ENCODE measurements around the gene ENTREP3. TPM values are rescaled to one million over a fixed set of nuclear protein-coding genes. Genes with fewer than 3 reads are reported as not detected.
A peak's percentile ranks its signal among the peaks of the same experiment; 100 is the strongest.
"Not testable (repeated sequence)": the region's sequence is repeated elsewhere in the genome, so short reads cannot be mapped to it uniquely, and the experiment has no call there.

Gene ENTREP3
- total RNA-seq (2014; rRNA removed; shearing (Covaris generic)) = 9.4 and 14.7 TPM in 2 replicates

GRCh38 chr1:155255243-155256007 is at the start of gene ENTREP3:
ENTREP3 (minus strand) TSS chr1:155255483; CDS start chr1:155254877, 606 bp downstream.
- peaks cover 14% of the 10 kb centered on the region for H3K27me3 ChIP-seq (ENCODE audit: control insufficient read depth, insufficient read depth, low read length)
- H3K4me3 ChIP-seq (ENCODE audit: insufficient read depth, low read depth, low read length) = peak within 1 kb of the TSS; percentile 87
- no peaks in the 10 kb centered on the region; the same call in 1 of the 2 replicates for H3K36me3 ChIP-seq (replicated peaks; ENCODE audit: control insufficient read depth, insufficient read depth, low read length)
- DNase-seq = peak; percentile 99

GRCh38 chr1:155304558-155305063 is 49.3 kb upstream of the ENTREP3 start:
- Histone ChIP-seq H3K27me3 (ENCODE audit: control insufficient read depth, insufficient read depth, low read length) (peaks cover 3% of the 10 kb centered on the region; the same call in 1 of the 2 replicates), H3K4me3 (ENCODE audit: insufficient read depth, low read depth, low read length) (no peak overlapping the region), H3K36me3 (replicated peaks; ENCODE audit: control insufficient read depth, insufficient read depth, low read length) (no peaks in the 10 kb centered on the region)
- DNase-seq = no peak

GRCh38 chr1:155301342-155301841 is 46.1 kb upstream of the ENTREP3 start, which contains the start of gene PKLR:
PKLR (minus strand) TSS chr1:155301438; CDS start chr1:155301395, 43 bp downstream.
- Histone ChIP-seq H3K36me3 (replicated peaks; ENCODE audit: control insufficient read depth, insufficient read depth, low read length) (no peaks in the 10 kb centered on the region), H3K4me3 (ENCODE audit: insufficient read depth, low read depth, low read length) (no peak within 1 kb of the TSS), H3K27me3 (ENCODE audit: control insufficient read depth, insufficient read depth, low read length) (peaks cover 6% of the 10 kb centered on the region; the same call in 1 of the 2 replicates)
- no peak for DNase-seq

- peaks cover 9% of the 10 kb centered on the region; the same call in 1 of the 2 replicates for H3K27me3 ChIP-seq (ENCODE audit: control insufficient read depth, insufficient read depth, low read length)
- H3K36me3 ChIP-seq (replicated peaks; ENCODE audit: control insufficient read depth, insufficient read depth, low read length) = no peaks in the 10 kb centered on the region
- no peak overlapping the region for H3K4me3 ChIP-seq (ENCODE audit: insufficient read depth, low read depth, low read length)
- DNase-seq = no peak
These were observed 45.5 kb upstream of the ENTREP3 start for GRCh38 chr1:155300553-155301329.

- Histone ChIP-seq H3K27me3 (ENCODE audit: control insufficient read depth, insufficient read depth, low read length) (peaks cover 16% of the 10 kb centered on the region), H3K36me3 (replicated peaks; ENCODE audit: control insufficient read depth, insufficient read depth, low read length) (no peaks in the 10 kb centered on the region), H3K4me3 (ENCODE audit: insufficient read depth, low read depth, low read length) (no peak overlapping the region)
- DNase-seq = no peak
These were observed 44.7 kb upstream of the ENTREP3 start for GRCh38 chr1:155300024-155300423.

GRCh38 chr1:155297384-155297783 is 42.1 kb upstream of the ENTREP3 start:
- DNase-seq = no peak
- peaks cover 38% of the 10 kb centered on the region for H3K27me3 ChIP-seq (ENCODE audit: control insufficient read depth, insufficient read depth, low read length)
- no peak overlapping the region for H3K4me3 ChIP-seq (ENCODE audit: insufficient read depth, low read depth, low read length)

GRCh38 chr1:155296661-155297060 is 41.4 kb upstream of the ENTREP3 start:
- no peak for DNase-seq
- Histone ChIP-seq H3K36me3 (replicated peaks; ENCODE audit: control insufficient read depth, insufficient read depth, low read length) (no peaks in the 10 kb centered on the region), H3K4me3 (ENCODE audit: insufficient read depth, low read depth, low read length) (no peak overlapping the region), H3K27me3 (ENCODE audit: control insufficient read depth, insufficient read depth, low read length) (peaks cover 38% of the 10 kb centered on the region)

More at GRCh38 chr1:155297384-155297783, 42.1 kb upstream of the ENTREP3 start:
- H3K36me3 ChIP-seq (replicated peaks; ENCODE audit: control insufficient read depth, insufficient read depth, low read length) = no peaks in the 10 kb centered on the region

GRCh38 chr1:155295942-155296267 is 40.6 kb upstream of the ENTREP3 start:
- peak overlapping the region; percentile 77 for H3K4me3 ChIP-seq (ENCODE audit: insufficient read depth, low read depth, low read length)
- no peak for DNase-seq
- peaks cover 36% of the 10 kb centered on the region for H3K27me3 ChIP-seq (ENCODE audit: control insufficient read depth, insufficient read depth, low read length)
- H3K36me3 ChIP-seq (replicated peaks; ENCODE audit: control insufficient read depth, insufficient read depth, low read length) = no peaks in the 10 kb centered on the region

- Histone ChIP-seq H3K4me3 (ENCODE audit: insufficient read depth, low read depth, low read length) (peak overlapping the region; percentile 77), H3K27me3 (ENCODE audit: control insufficient read depth, insufficient read depth, low read length) (peaks cover 36% of the 10 kb centered on the region), H3K36me3 (replicated peaks; ENCODE audit: control insufficient read depth, insufficient read depth, low read length) (no peaks in the 10 kb centered on the region)
- peak; percentile 80 for DNase-seq
These were observed 40.1 kb upstream of the ENTREP3 start for GRCh38 chr1:155295183-155295941.

GRCh38 chr1:155294520-155295182 is 39.4 kb upstream of the ENTREP3 start:
- peak; percentile 72 for DNase-seq
- peaks cover 36% of the 10 kb centered on the region for H3K27me3 ChIP-seq (ENCODE audit: control insufficient read depth, insufficient read depth, low read length)
- no peaks in the 10 kb centered on the region for H3K36me3 ChIP-seq (replicated peaks; ENCODE audit: control insufficient read depth, insufficient read depth, low read length)
- H3K4me3 ChIP-seq (ENCODE audit: insufficient read depth, low read depth, low read length) = peak overlapping the region; percentile 77

- H3K27me3 ChIP-seq (ENCODE audit: control insufficient read depth, insufficient read depth, low read length) = peaks cover 36% of the 10 kb centered on the region
- no peak for DNase-seq
- H3K4me3 ChIP-seq (ENCODE audit: insufficient read depth, low read depth, low read length) = no peak overlapping the region
- no peaks in the 10 kb centered on the region for H3K36me3 ChIP-seq (replicated peaks; ENCODE audit: control insufficient read depth, insufficient read depth, low read length)
These were observed 37.9 kb upstream of the ENTREP3 start for GRCh38 chr1:155293086-155293749.

GRCh38 chr1:155291006-155291405 is 35.7 kb upstream of the ENTREP3 start:
- DNase-seq; H3K4me3 ChIP-seq (ENCODE audit: insufficient read depth, low read depth, low read length): not testable (repeated sequence)
- H3K27me3 ChIP-seq (ENCODE audit: control insufficient read depth, insufficient read depth, low read length) = peaks cover 32% of the 10 kb centered on the region

GRCh38 chr1:155287987-155288543 is 32.8 kb upstream of the ENTREP3 start:
- peaks cover 3% of the 10 kb centered on the region; the same call in 1 of the 2 replicates for H3K27me3 ChIP-seq (ENCODE audit: control insufficient read depth, insufficient read depth, low read length)
- peak; percentile 29 for DNase-seq
- no peak overlapping the region for H3K4me3 ChIP-seq (ENCODE audit: insufficient read depth, low read depth, low read length)

More at GRCh38 chr1:155291006-155291405, 35.7 kb upstream of the ENTREP3 start:
- H3K36me3 ChIP-seq (replicated peaks; ENCODE audit: control insufficient read depth, insufficient read depth, low read length) = not testable (repeated sequence)

More at GRCh38 chr1:155287987-155288543, 32.8 kb upstream of the ENTREP3 start:
- H3K36me3 ChIP-seq (replicated peaks; ENCODE audit: control insufficient read depth, insufficient read depth, low read length) = no peaks in the 10 kb centered on the region
